Embryonic facial prominence (tissue), 1 donor: ENCODE measurements around the gene FAHD1.

Experiments
- DNase-seq: peaks from one replicate; pipeline ENCODE4 v3.0.0-alpha.2; 2016; ENCODE audit errors: extremely low spot score

Gene FAHD1

GRCh38 chr16:1817276-1817589 lies 9.8 kb upstream of the FAHD1 start:
- no peak for DNase-seq

- no peak for DNase-seq
Observed at GRCh38 chr16:1817716-1818115, 9.3 kb upstream of the FAHD1 start.

GRCh38 chr16:1818204-1818872 lies 8.7 kb upstream of the FAHD1 start:
- DNase-seq = no peak

- no peak for DNase-seq
Observed at GRCh38 chr16:1818873-1819525, 8.0 kb upstream of the FAHD1 start.

GRCh38 chr16:1819611-1820010 lies 7.4 kb upstream of the FAHD1 start:
- DNase-seq = no peak

GRCh38 chr16:1820096-1820945 lies 6.7 kb upstream of the FAHD1 start:
- DNase-seq = no peak

GRCh38 chr16:1820946-1821290 lies 6.1 kb upstream of the FAHD1 start:
- DNase-seq = no peak

- DNase-seq = no peak
Observed at GRCh38 chr16:1821861-1822611, 5.0 kb upstream of the FAHD1 start.

GRCh38 chr16:1822801-1823200 lies 4.2 kb upstream of the FAHD1 start:
- no peak for DNase-seq

- no peak for DNase-seq
Observed at GRCh38 chr16:1823821-1824220, 3.2 kb upstream of the FAHD1 start.

GRCh38 chr16:1825381-1825863 lies 1.6 kb upstream of the FAHD1 start:
- no peak for DNase-seq

- DNase-seq = no peak
Observed at GRCh38 chr16:1825864-1826690, 929 bp upstream of the FAHD1 start.

- no peak for DNase-seq
Observed at GRCh38 chr16:1828645-1829410, 1.8 kb downstream of the FAHD1 start.

- no peak for DNase-seq
Observed at GRCh38 chr16:1830213-1830612, 3.2 kb downstream of the FAHD1 start.

GRCh38 chr16:1831186-1832075 lies 4.4 kb downstream of the FAHD1 start:
- no peak for DNase-seq

- DNase-seq = no peak
Observed at GRCh38 chr16:1832838-1833454, 5.9 kb downstream of the FAHD1 start.

- DNase-seq = no peak
Observed at GRCh38 chr16:1834096-1834495, 7.1 kb downstream of the FAHD1 start.

GRCh38 chr16:1839554-1839953 lies 12.5 kb downstream of the FAHD1 start:
- no peak for DNase-seq

GRCh38 chr16:1845985-1846384 lies 19.0 kb downstream of the FAHD1 start:
- no peak for DNase-seq
